ENCODE results near the gene CPE. TPM values are rescaled to one million over a fixed set of nuclear protein-coding genes. Genes with fewer than 3 reads are reported as not detected.

The CPE gene
- total RNA-seq, 1 donor from 2014 or later = 24.0 TPM

DNA sequence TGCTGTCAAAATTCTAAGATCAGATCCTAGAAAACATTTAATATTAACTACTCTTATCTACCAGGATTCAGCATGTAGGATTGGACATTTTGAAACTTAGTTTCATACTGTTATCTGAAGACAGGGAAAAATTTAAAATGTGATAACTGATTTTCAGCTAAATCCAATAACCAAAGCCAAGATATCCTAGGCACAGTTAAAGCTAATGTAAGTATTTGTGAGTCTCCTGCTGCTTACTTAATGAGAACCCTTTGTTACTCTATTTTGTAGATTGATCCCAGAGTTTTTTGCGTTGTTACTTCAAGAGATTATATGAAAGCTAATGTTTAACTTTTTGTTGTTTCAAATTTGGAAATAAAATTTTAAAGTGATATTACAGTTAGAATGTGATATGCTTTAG, 2.0 kb downstream of the CPE start:
- H3K27me3 ChIP-seq (ENCODE audit: control insufficient read depth, insufficient read depth, low read length) = no peaks in the 10 kb centered on the region
- TF ChIP-seq, protein P1, sequence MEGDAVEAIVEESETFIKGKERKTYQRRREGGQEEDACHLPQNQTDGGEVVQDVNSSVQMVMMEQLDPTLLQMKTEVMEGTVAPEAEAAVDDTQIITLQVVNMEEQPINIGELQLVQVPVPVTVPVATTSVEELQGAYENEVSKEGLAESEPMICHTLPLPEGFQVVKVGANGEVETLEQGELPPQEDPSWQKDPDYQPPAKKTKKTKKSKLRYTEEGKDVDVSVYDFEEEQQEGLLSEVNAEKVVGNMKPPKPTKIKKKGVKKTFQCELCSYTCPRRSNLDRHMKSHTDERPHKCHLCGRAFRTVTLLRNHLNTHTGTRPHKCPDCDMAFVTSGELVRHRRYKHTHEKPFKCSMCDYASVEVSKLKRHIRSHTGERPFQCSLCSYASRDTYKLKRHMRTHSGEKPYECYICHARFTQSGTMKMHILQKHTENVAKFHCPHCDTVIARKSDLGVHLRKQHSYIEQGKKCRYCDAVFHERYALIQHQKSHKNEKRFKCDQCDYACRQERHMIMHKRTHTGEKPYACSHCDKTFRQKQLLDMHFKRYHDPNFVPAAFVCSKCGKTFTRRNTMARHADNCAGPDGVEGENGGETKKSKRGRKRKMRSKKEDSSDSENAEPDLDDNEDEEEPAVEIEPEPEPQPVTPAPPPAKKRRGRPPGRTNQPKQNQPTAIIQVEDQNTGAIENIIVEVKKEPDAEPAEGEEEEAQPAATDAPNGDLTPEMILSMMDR (IDR thresholded peaks at IDR 0.05; ENCODE audit: insufficient read depth, low read length, severe bottlenecking) = no peak
- no peaks in the 10 kb centered on the region for H3K36me3 ChIP-seq (ENCODE audit: control insufficient read depth, insufficient read depth, low read length)
- DNase-seq (ENCODE audit: low read depth) (no peak), FAIRE-seq (no peak)
- no peak overlapping the region for H3K4me3 ChIP-seq (ENCODE audit: low read depth, low read length)

GRCh38 chr4:165381821-165382373, 3.1 kb downstream of the CPE start:
- DNase-seq (ENCODE audit: low read depth) (no peak), FAIRE-seq (no peak)
- TF ChIP-seq, protein P1 (IDR thresholded peaks at IDR 0.05; ENCODE audit: insufficient read depth, low read length, severe bottlenecking) = no peak
- Histone ChIP-seq H3K27me3 (ENCODE audit: control insufficient read depth, insufficient read depth, low read length) (no peaks in the 10 kb centered on the region), H3K36me3 (ENCODE audit: control insufficient read depth, insufficient read depth, low read length) (no peaks in the 10 kb centered on the region), H3K4me3 (ENCODE audit: low read depth, low read length) (no peak overlapping the region)

GRCh38 chr4:165382640-165383039, 3.8 kb downstream of the CPE start:
- FAIRE-seq = peak; percentile 72

GRCh38 chr4:165383591-165384073, 4.8 kb downstream of the CPE start:
- Histone ChIP-seq H3K4me3 (ENCODE audit: low read depth, low read length) (no peak overlapping the region), H3K27me3 (ENCODE audit: control insufficient read depth, insufficient read depth, low read length) (no peaks in the 10 kb centered on the region), H3K36me3 (ENCODE audit: control insufficient read depth, insufficient read depth, low read length) (no peaks in the 10 kb centered on the region)
- DNase-seq (ENCODE audit: low read depth) (peak; percentile 94), FAIRE-seq (no peak)
- TF ChIP-seq, protein P1 (IDR thresholded peaks at IDR 0.05; ENCODE audit: insufficient read depth, low read length, severe bottlenecking) = no peak

More at GRCh38 chr4:165382640-165383039, 3.8 kb downstream of the CPE start:
- TF ChIP-seq, protein P1 (IDR thresholded peaks at IDR 0.05; ENCODE audit: insufficient read depth, low read length, severe bottlenecking) = no peak
- no peak overlapping the region for H3K4me3 ChIP-seq (ENCODE audit: low read depth, low read length)
- DNase-seq (ENCODE audit: low read depth) = no peak
- H3K27me3 ChIP-seq (ENCODE audit: control insufficient read depth, insufficient read depth, low read length) = no peaks in the 10 kb centered on the region
- no peaks in the 10 kb centered on the region for H3K36me3 ChIP-seq (ENCODE audit: control insufficient read depth, insufficient read depth, low read length)

- H3K27me3 ChIP-seq (ENCODE audit: control insufficient read depth, insufficient read depth, low read length) = no peaks in the 10 kb centered on the region
- no peak overlapping the region for H3K4me3 ChIP-seq (ENCODE audit: low read depth, low read length)
- DNase-seq (ENCODE audit: low read depth) = no peak
- TF ChIP-seq, protein P1 (IDR thresholded peaks at IDR 0.05; ENCODE audit: insufficient read depth, low read length, severe bottlenecking) = no peak
- H3K36me3 ChIP-seq (ENCODE audit: control insufficient read depth, insufficient read depth, low read length) = no peaks in the 10 kb centered on the region
- FAIRE-seq = no peak
Observed at GRCh38 chr4:165384186-165384585, 5.4 kb downstream of the CPE start.

DNA sequence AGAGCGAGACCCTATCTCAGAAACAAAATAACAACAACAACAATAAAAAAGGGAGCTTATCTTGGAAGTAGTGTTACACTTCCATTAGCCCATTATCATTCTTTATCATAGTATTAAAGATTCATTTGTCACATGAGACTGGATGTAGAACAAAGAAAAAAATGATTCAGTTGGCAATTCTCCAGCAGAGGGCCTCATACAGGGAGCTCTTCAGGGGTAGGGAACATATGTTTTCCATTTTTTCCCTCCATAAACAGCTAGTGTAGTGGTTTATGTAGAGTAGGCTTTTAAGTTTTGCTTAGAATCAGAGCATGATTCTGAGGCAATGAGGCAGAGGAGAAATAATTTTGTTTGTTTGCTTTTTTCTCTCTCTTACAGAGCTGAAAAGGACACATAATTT, 5.8 kb downstream of the CPE start:
- H3K27me3 ChIP-seq (ENCODE audit: control insufficient read depth, insufficient read depth, low read length) = no peaks in the 10 kb centered on the region
- DNase-seq (ENCODE audit: low read depth) = peak; percentile 44
- no peak for FAIRE-seq
- TF ChIP-seq, protein P1 (IDR thresholded peaks at IDR 0.05; ENCODE audit: insufficient read depth, low read length, severe bottlenecking) = no peak
- no peaks in the 10 kb centered on the region for H3K36me3 ChIP-seq (ENCODE audit: control insufficient read depth, insufficient read depth, low read length)
- no peak overlapping the region for H3K4me3 ChIP-seq (ENCODE audit: low read depth, low read length)

Data from bronchial epithelial cell (primary cell).